WTC11 (cell line): ENCODE results near the gene ZBTB7C. TPM values are rescaled to one million over a fixed set of nuclear protein-coding genes. Genes with fewer than 3 reads are reported as not detected.

Experiments used
- ATAC-seq: fragments of 200-7000 bp; cut with Tn5 transposase; 2 replicates; pipeline ENCODE4 v1.10.0; 2021; ENCODE audit warnings: mild to moderate bottlenecking, moderate library complexity
- CTCF ChIA-PET: fragments of 300-600 bp; sonication (Branson Sonifier 250); formaldehyde crosslinking; loops from one replicate; lab custom pipeline; 2021; ENCODE audit warnings: antibody characterized with exemption; lab: Charles Lee
- POLR2A ChIA-PET: fragments of 350-600 bp; sonication (Branson Sonifier 250); formaldehyde crosslinking; loops from one replicate; lab custom pipeline; 2021; ENCODE audit warnings: antibody characterized with exemption; lab: Charles Lee
- DNase-seq: peaks from one replicate; pipeline ENCODE4 v3.0.0; 2021; ENCODE audit warnings: low spot score
- H3K27ac Mint-ChIP-seq: 2 replicates; pipeline ENCODE4 v1.8.0; 2021; ENCODE audit warnings: mixed read lengths
- H3K27me3 Mint-ChIP-seq: 2 replicates; pipeline ENCODE4 v1.8.0; 2021; ENCODE audit warnings: low read depth, mild to moderate bottlenecking, moderate library complexity, mixed read lengths
- H3K36me3 Mint-ChIP-seq: 2 replicates; pipeline ENCODE4 v1.8.0; 2021; ENCODE audit warnings: mixed read lengths
- H3K4me1 Mint-ChIP-seq: 2 replicates; pipeline ENCODE4 v1.8.0; 2022; ENCODE audit warnings: mixed read lengths
- H3K4me3 Mint-ChIP-seq: 2 replicates; pipeline ENCODE4 v1.8.0; 2021; ENCODE audit warnings: mild to moderate bottlenecking, moderate library complexity, mixed read lengths
- H3K9me3 Mint-ChIP-seq: 2 replicates; pipeline ENCODE4 v1.8.0; 2021; ENCODE audit warnings: mixed read lengths
- CREB1 ChIP-seq: sonication (generic); formaldehyde crosslinking; IDR thresholded peaks from 2 replicates; pipeline ENCODE4 v1.8.0; 2023; ENCODE audit warnings: mild to moderate bottlenecking, missing genetic modification reagents
- ESRRA ChIP-seq: sonication (generic); formaldehyde crosslinking; IDR thresholded peaks from 2 replicates; pipeline ENCODE4 v1.8.1; 2022; ENCODE audit warnings: mild to moderate bottlenecking, missing genetic modification reagents, borderline replicate concordance
- GTF2I ChIP-seq: fragments of 250-450 bp; sonication (Bioruptor Pico); conservative IDR thresholded peaks from 2 replicates; pipeline ENCODE4 v1.4.0; 2021; ENCODE audit warnings: mild to moderate bottlenecking
- KAT7 ChIP-seq: sonication (generic); formaldehyde crosslinking; IDR thresholded peaks from 2 replicates; pipeline ENCODE4 v1.8.1; 2023; ENCODE audit warnings: missing genetic modification reagents, mild to moderate bottlenecking, borderline replicate concordance
- PRRX2 ChIP-seq: fragments of 250-450 bp; sonication (Bioruptor Pico); IDR thresholded peaks from 2 replicates; pipeline ENCODE4 v1.8.0; 2021; ENCODE audit warnings: mild to moderate bottlenecking
- RELA ChIP-seq: sonication (generic); formaldehyde crosslinking; IDR thresholded peaks from 2 replicates; pipeline ENCODE4 v1.8.1; 2022; ENCODE audit warnings: missing genetic modification reagents, mild to moderate bottlenecking, borderline replicate concordance
- ZNF121 ChIP-seq: sonication (generic); formaldehyde crosslinking; IDR thresholded peaks from 2 replicates; pipeline ENCODE4 v1.8.0; 2023; ENCODE audit warnings: missing genetic modification reagents
- ZNF138 ChIP-seq: sonication (generic); formaldehyde crosslinking; conservative IDR thresholded peaks from 2 replicates; pipeline ENCODE4 v1.8.1; 2022; ENCODE audit warnings: mild to moderate bottlenecking, moderate library complexity, missing genetic modification reagents
- ZNF317 ChIP-seq: sonication (generic); formaldehyde crosslinking; IDR thresholded peaks from 2 replicates; pipeline ENCODE4 v1.8.1; 2023; ENCODE audit warnings: low read depth, mild to moderate bottlenecking, moderate library complexity, missing genetic modification reagents, borderline replicate concordance
- total RNA-seq: library from RNA; stranded (reverse); gene quantifications from 3 replicates; pipeline ENCODE4 v1.2.3, GENCODE V29; 2021
- TF ChIP-seq, protein P1 (sequence below): sonication (generic); formaldehyde crosslinking; IDR thresholded peaks from 2 replicates; pipeline ENCODE4 v1.8.0; 2022; ENCODE audit warnings: missing genetic modification reagents
- TF ChIP-seq, protein P2 (sequence below): sonication (generic); formaldehyde crosslinking; IDR thresholded peaks from 2 replicates; pipeline ENCODE4 v1.8.1; 2022; ENCODE audit warnings: low read depth, missing genetic modification reagents, borderline replicate concordance
- TF ChIP-seq, protein P3 (sequence below): sonication (generic); formaldehyde crosslinking; IDR thresholded peaks from 2 replicates; pipeline ENCODE4 v1.8.1; 2022; ENCODE audit warnings: low read depth, mild to moderate bottlenecking, moderate library complexity, missing genetic modification reagents, borderline replicate concordance
- TF ChIP-seq, protein P4 (sequence below): sonication (generic); formaldehyde crosslinking; IDR thresholded peaks from 2 replicates; pipeline ENCODE4 v1.8.1; 2023; ENCODE audit warnings: mild to moderate bottlenecking, missing genetic modification reagents, moderate library complexity
- TF ChIP-seq, protein P5 (sequence below): fragments of 250-450 bp; sonication (Bioruptor Pico); IDR thresholded peaks from 2 replicates; pipeline ENCODE4 v1.9.0; 2021; ENCODE audit warnings: mild to moderate bottlenecking, borderline replicate concordance
- TF ChIP-seq, protein P6 (sequence below): fragments of 250-450 bp; sonication (Bioruptor Pico); IDR thresholded peaks from 2 replicates; pipeline ENCODE4 v1.9.0; 2021; ENCODE audit warnings: moderate library complexity, mild to moderate bottlenecking, inconsistent platforms, borderline replicate concordance
- TF ChIP-seq, protein P7 (sequence below): sonication (generic); formaldehyde crosslinking; IDR thresholded peaks from 2 replicates; pipeline ENCODE4 v1.8.1; 2023; ENCODE audit warnings: mild to moderate bottlenecking, missing genetic modification reagents, borderline replicate concordance
- TF ChIP-seq, protein P8 (sequence below): fragments of 200-600 bp; IDR thresholded peaks from 2 replicates; pipeline ENCODE4 v1.8.0; 2022; ENCODE audit warnings: antibody characterized with exemption

The ZBTB7C gene
- total RNA-seq, 1 experiment from 2014 or later: 0.48 TPM

DNA sequence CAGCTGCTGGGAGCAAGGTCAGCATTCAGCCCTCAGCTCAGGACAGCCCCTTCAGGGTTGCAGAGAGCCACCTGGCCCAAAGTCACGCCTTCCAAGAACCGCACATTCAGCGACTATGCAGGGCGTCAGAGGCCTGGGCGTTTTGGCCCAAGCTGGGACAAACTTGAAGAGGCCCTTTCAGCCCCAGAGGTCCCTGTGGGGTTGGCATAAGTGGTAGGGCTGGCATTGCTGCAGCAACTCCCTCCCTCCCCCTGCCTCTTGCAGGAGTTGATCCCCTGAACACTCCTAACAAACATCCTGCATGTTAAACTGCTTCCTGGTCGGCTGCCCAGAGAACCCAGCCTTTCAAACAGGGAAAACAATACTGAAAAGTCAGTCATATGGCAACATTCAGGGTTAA lies 285.9 kb downstream of the ZBTB7C start (continued):
- TF ChIP-seq, protein P1, sequence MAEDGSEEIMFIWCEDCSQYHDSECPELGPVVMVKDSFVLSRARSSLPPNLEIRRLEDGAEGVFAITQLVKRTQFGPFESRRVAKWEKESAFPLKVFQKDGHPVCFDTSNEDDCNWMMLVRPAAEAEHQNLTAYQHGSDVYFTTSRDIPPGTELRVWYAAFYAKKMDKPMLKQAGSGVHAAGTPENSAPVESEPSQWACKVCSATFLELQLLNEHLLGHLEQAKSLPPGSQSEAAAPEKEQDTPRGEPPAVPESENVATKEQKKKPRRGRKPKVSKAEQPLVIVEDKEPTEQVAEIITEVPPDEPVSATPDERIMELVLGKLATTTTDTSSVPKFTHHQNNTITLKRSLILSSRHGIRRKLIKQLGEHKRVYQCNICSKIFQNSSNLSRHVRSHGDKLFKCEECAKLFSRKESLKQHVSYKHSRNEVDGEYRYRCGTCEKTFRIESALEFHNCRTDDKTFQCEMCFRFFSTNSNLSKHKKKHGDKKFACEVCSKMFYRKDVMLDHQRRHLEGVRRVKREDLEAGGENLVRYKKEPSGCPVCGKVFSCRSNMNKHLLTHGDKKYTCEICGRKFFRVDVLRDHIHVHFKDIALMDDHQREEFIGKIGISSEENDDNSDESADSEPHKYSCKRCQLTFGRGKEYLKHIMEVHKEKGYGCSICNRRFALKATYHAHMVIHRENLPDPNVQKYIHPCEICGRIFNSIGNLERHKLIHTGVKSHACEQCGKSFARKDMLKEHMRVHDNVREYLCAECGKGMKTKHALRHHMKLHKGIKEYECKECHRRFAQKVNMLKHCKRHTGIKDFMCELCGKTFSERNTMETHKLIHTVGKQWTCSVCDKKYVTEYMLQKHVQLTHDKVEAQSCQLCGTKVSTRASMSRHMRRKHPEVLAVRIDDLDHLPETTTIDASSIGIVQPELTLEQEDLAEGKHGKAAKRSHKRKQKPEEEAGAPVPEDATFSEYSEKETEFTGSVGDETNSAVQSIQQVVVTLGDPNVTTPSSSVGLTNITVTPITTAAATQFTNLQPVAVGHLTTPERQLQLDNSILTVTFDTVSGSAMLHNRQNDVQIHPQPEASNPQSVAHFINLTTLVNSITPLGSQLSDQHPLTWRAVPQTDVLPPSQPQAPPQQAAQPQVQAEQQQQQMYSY (CRISPR knock-in tag): no peak
- TF ChIP-seq ESRRA (no peak), GTF2I (CRISPR knock-in tag) (no peak), PRRX2 (CRISPR knock-in tag) (no peak), ZNF121 (CRISPR knock-in tag) (no peak)
- TF ChIP-seq, protein P2, sequence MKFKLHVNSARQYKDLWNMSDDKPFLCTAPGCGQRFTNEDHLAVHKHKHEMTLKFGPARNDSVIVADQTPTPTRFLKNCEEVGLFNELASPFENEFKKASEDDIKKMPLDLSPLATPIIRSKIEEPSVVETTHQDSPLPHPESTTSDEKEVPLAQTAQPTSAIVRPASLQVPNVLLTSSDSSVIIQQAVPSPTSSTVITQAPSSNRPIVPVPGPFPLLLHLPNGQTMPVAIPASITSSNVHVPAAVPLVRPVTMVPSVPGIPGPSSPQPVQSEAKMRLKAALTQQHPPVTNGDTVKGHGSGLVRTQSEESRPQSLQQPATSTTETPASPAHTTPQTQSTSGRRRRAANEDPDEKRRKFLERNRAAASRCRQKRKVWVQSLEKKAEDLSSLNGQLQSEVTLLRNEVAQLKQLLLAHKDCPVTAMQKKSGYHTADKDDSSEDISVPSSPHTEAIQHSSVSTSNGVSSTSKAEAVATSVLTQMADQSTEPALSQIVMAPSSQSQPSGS (CRISPR knock-in tag): no peak

DNA sequence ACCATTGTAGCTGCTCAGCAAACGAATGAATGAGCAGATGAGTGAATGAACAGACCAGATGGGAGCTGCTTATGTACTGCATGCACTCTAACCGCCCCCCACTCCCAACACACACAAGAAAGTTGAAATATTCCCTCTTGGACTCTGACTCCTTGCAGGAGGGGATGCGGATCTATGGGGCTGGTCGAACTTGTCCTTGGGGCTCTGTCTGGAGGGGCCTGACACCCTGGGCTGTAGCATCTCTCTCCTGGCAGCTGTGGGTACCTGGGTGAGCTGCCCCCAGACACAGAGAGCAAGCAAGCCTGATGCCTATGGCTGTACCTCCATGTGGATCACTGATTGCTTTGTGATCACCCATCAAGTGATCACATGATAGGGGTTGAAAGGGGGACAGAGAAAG lies 286.4 kb downstream of the ZBTB7C start:
- Mint-ChIP-seq H3K9me3 (no peaks in the 10 kb centered on the region), H3K27me3 (no peaks in the 10 kb centered on the region), H3K27ac (no peak overlapping the region), H3K4me3 (no peak overlapping the region), H3K36me3 (no peaks in the 10 kb centered on the region), H3K4me1 (peaks cover 20% of the 10 kb centered on the region)
- no peak for ATAC-seq
- ChIA-PET CTCF (interaction anchor here (1.1 kb wide), 1 partner anchor 93 kb away, joined by 3 read pairs; no protein-coding TSS in a partner anchor), POLR2A (no interaction called here)
- DNase-seq: no peak
- TF ChIP-seq KAT7 (CRISPR knock-in tag) (no peak), RELA (CRISPR knock-in tag) (no peak), CREB1 (CRISPR knock-in tag) (no peak), ZNF138 (no peak), ZNF317 (CRISPR knock-in tag) (no peak)
- TF ChIP-seq, protein P3, sequence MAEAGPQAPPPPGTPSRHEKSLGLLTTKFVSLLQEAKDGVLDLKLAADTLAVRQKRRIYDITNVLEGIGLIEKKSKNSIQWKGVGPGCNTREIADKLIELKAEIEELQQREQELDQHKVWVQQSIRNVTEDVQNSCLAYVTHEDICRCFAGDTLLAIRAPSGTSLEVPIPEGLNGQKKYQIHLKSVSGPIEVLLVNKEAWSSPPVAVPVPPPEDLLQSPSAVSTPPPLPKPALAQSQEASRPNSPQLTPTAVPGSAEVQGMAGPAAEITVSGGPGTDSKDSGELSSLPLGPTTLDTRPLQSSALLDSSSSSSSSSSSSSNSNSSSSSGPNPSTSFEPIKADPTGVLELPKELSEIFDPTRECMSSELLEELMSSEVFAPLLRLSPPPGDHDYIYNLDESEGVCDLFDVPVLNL (CRISPR knock-in tag): no peak
- TF ChIP-seq, protein P4, sequence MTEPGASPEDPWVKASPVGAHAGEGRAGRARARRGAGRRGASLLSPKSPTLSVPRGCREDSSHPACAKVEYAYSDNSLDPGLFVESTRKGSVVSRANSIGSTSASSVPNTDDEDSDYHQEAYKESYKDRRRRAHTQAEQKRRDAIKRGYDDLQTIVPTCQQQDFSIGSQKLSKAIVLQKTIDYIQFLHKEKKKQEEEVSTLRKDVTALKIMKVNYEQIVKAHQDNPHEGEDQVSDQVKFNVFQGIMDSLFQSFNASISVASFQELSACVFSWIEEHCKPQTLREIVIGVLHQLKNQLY: no peak
- TF ChIP-seq, protein P5, sequence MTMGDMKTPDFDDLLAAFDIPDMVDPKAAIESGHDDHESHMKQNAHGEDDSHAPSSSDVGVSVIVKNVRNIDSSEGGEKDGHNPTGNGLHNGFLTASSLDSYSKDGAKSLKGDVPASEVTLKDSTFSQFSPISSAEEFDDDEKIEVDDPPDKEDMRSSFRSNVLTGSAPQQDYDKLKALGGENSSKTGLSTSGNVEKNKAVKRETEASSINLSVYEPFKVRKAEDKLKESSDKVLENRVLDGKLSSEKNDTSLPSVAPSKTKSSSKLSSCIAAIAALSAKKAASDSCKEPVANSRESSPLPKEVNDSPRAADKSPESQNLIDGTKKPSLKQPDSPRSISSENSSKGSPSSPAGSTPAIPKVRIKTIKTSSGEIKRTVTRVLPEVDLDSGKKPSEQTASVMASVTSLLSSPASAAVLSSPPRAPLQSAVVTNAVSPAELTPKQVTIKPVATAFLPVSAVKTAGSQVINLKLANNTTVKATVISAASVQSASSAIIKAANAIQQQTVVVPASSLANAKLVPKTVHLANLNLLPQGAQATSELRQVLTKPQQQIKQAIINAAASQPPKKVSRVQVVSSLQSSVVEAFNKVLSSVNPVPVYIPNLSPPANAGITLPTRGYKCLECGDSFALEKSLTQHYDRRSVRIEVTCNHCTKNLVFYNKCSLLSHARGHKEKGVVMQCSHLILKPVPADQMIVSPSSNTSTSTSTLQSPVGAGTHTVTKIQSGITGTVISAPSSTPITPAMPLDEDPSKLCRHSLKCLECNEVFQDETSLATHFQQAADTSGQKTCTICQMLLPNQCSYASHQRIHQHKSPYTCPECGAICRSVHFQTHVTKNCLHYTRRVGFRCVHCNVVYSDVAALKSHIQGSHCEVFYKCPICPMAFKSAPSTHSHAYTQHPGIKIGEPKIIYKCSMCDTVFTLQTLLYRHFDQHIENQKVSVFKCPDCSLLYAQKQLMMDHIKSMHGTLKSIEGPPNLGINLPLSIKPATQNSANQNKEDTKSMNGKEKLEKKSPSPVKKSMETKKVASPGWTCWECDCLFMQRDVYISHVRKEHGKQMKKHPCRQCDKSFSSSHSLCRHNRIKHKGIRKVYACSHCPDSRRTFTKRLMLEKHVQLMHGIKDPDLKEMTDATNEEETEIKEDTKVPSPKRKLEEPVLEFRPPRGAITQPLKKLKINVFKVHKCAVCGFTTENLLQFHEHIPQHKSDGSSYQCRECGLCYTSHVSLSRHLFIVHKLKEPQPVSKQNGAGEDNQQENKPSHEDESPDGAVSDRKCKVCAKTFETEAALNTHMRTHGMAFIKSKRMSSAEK: no peak
- TF ChIP-seq, protein P6, sequence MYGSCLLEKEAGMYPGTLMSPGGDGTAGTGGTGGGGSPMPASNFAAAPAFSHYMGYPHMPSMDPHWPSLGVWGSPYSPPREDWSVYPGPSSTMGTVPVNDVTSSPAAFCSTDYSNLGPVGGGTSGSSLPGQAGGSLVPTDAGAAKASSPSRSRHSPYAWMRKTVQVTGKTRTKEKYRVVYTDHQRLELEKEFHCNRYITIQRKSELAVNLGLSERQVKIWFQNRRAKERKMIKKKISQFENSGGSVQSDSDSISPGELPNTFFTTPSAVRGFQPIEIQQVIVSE (CRISPR knock-in tag): no peak
- TF ChIP-seq, protein P7, sequence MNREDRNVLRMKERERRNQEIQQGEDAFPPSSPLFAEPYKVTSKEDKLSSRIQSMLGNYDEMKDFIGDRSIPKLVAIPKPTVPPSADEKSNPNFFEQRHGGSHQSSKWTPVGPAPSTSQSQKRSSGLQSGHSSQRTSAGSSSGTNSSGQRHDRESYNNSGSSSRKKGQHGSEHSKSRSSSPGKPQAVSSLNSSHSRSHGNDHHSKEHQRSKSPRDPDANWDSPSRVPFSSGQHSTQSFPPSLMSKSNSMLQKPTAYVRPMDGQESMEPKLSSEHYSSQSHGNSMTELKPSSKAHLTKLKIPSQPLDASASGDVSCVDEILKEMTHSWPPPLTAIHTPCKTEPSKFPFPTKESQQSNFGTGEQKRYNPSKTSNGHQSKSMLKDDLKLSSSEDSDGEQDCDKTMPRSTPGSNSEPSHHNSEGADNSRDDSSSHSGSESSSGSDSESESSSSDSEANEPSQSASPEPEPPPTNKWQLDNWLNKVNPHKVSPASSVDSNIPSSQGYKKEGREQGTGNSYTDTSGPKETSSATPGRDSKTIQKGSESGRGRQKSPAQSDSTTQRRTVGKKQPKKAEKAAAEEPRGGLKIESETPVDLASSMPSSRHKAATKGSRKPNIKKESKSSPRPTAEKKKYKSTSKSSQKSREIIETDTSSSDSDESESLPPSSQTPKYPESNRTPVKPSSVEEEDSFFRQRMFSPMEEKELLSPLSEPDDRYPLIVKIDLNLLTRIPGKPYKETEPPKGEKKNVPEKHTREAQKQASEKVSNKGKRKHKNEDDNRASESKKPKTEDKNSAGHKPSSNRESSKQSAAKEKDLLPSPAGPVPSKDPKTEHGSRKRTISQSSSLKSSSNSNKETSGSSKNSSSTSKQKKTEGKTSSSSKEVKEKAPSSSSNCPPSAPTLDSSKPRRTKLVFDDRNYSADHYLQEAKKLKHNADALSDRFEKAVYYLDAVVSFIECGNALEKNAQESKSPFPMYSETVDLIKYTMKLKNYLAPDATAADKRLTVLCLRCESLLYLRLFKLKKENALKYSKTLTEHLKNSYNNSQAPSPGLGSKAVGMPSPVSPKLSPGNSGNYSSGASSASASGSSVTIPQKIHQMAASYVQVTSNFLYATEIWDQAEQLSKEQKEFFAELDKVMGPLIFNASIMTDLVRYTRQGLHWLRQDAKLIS: no peak
- TF ChIP-seq, protein P8, sequence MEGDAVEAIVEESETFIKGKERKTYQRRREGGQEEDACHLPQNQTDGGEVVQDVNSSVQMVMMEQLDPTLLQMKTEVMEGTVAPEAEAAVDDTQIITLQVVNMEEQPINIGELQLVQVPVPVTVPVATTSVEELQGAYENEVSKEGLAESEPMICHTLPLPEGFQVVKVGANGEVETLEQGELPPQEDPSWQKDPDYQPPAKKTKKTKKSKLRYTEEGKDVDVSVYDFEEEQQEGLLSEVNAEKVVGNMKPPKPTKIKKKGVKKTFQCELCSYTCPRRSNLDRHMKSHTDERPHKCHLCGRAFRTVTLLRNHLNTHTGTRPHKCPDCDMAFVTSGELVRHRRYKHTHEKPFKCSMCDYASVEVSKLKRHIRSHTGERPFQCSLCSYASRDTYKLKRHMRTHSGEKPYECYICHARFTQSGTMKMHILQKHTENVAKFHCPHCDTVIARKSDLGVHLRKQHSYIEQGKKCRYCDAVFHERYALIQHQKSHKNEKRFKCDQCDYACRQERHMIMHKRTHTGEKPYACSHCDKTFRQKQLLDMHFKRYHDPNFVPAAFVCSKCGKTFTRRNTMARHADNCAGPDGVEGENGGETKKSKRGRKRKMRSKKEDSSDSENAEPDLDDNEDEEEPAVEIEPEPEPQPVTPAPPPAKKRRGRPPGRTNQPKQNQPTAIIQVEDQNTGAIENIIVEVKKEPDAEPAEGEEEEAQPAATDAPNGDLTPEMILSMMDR: no peak
